ENCODE measurements around the gene SLC25A34. TPM values are rescaled to one million over a fixed set of nuclear protein-coding genes. Genes with fewer than 3 reads are reported as not detected.
A peak's percentile ranks its signal among the peaks of the same experiment; 100 is the strongest.

Gene SLC25A34
- total RNA-seq, 1 experiment from 2014 or later = 0.07 TPM

DNA sequence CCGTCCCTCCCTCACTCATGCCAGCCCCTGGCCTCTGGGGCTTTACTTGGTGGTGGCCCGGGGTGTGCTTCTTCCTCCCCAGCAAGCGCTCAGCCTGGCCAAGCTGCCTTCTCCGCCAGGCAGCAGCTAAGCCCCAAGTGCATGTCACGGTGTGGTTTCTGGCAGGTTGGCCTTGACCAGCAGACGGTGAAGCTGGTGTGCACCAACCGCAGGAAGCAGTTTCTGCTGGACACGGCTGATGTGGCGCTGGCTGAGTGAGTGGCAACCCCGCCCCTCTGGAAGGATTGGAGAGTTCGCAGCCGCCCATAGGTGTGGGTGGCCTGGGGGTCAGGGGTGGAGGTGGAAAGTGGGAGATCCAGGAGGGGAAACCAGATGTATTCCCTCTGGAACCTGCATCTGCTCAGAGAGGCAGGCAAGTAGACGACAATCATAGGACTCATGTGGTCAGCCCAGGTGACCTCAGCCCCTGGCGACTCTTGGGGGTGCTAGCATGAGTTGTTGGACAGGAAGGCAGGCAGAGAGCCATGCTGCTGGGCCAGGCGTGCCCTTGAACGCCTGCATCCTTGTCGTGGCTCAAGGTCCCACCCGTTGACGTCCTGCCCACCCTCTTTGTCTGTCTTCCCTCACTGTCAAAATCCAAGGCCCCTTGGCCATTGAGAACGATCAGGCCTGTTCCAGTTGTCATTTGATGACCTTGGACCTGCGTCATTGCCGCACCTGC is 7.0 kb upstream of the SLC25A34 start:
- in situ Hi-C loops (cut with HindIII; ENCODE audit: low pct_unique_long_range_greater_than_20kb, low sequenced_read_pairs) = no loop called here

DNA sequence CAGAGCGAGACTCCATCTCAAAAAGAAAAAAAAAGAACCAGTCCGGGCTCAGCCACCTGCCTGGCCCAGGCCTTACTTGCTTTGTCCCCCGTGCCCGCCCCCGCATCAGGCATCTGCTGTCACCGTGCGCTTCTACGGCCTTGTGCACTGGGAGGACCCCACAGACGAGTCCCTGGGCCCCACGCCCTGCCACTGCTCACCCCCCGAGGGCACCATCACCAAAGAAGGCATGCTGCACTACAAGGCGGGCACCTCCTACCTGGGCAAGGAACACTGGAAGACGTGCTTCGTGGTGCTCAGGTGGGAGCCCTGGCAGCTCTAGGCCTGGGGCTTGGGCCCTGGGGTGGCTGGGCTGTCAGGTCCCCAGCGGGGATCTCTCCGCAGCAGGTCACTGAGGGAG is 5.6 kb upstream of the SLC25A34 start:
- in situ Hi-C loops (cut with HindIII; ENCODE audit: low pct_unique_long_range_greater_than_20kb, low sequenced_read_pairs) = no loop called here
- DNase-seq (ENCODE audit: low read depth) = no peak

More for the DNA sequence above, 7.0 kb upstream of the SLC25A34 start:
- no peak for DNase-seq (ENCODE audit: low read depth)

GRCh38 chr1:15730936-15731335 is 5.1 kb upstream of the SLC25A34 start:
- in situ Hi-C loops (cut with HindIII; ENCODE audit: low pct_unique_long_range_greater_than_20kb, low sequenced_read_pairs) = no loop called here
- DNase-seq (ENCODE audit: low read depth) = no peak

- no peak for DNase-seq (ENCODE audit: low read depth)
- in situ Hi-C loops (cut with HindIII; ENCODE audit: low pct_unique_long_range_greater_than_20kb, low sequenced_read_pairs) = no loop called here
Measured at GRCh38 chr1:15731735-15732685, 4.0 kb upstream of the SLC25A34 start.

GRCh38 chr1:15732686-15733081 is 3.4 kb upstream of the SLC25A34 start:
- DNase-seq (ENCODE audit: low read depth) = no peak
- in situ Hi-C loops (cut with HindIII; ENCODE audit: low pct_unique_long_range_greater_than_20kb, low sequenced_read_pairs) = no loop called here

DNA sequence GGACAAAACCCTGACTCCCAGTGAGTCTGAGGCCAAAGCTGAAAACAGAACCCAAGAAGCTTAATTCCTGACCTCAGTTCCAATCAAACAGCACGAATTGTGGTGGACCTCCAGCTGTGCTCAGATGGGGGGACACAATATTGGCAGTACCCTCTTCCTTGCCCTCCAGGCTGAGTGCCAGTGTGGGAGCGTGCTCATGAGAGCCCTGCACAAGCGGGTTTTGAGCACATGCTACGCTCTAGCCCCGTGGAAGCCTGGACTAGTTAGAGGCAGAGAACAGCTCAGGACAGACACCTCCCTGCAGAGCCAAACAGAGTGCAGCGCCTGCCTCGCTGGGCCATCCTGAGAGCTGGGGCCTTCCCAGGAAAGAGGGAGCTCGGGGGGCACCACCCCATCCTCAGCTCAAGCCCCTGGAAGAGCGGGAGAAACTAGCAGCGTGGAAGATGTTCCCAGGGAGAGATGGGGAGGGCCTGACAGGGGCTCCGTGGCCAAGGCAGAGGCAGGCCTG is 2.8 kb upstream of the SLC25A34 start:
- no peak for DNase-seq (ENCODE audit: low read depth)
- in situ Hi-C loops (cut with HindIII; ENCODE audit: low pct_unique_long_range_greater_than_20kb, low sequenced_read_pairs) = no loop called here

DNA sequence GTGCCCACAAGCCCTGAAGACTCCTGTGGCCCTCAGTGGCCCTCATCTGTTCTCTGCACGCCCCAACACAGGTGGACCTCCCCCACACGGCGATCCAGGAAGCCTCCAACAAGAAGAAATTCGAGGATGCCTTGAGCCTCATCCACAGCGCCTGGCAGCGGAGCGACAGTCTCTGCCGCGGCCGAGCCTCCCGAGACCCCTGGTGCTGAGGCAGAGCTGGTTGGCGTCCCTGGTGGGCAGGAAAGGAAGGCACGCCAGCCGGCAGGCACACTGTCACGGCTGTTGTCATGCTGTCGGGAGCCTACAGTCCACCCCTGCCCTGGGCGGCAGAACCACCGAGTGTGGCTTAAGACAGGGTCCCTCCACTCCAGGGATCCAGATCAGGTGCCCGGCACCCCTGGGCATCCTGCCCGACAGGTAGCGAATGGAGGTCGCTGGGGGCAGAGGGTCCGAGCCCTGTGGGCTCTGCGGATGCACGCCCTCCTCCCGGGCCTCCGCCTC is 2.3 kb upstream of the SLC25A34 start:
- in situ Hi-C loops (cut with HindIII; ENCODE audit: low pct_unique_long_range_greater_than_20kb, low sequenced_read_pairs) = no loop called here
- DNase-seq (ENCODE audit: low read depth) = no peak

DNA sequence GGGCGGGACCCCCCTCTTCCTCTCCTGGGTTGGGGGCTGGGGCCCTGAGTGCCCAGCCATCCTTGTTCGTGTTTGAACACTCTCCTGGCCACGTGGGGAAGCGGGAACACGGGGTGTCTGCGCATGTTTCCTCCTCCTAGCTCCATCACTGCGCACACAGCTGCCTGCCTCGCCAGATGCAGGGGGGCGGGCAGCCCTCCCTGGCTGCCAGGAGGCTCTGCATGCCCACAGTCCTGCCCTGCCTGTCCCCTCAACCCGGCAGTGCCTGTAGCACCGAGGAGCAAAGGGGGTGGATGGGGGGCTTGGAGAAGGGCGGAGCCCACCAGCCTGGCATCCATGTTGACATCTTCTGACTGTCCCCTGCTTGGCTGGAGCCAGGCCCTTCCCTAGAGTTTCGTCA is 1.8 kb upstream of the SLC25A34 start:
- in situ Hi-C loops (cut with HindIII; ENCODE audit: low pct_unique_long_range_greater_than_20kb, low sequenced_read_pairs) = no loop called here
- no peak for DNase-seq (ENCODE audit: low read depth)

- no peak for DNase-seq (ENCODE audit: low read depth)
- in situ Hi-C loops (cut with HindIII; ENCODE audit: low pct_unique_long_range_greater_than_20kb, low sequenced_read_pairs) = no loop called here
Measured at GRCh38 chr1:15734901-15735300, 1.2 kb upstream of the SLC25A34 start.

- in situ Hi-C loops (cut with HindIII; ENCODE audit: low pct_unique_long_range_greater_than_20kb, low sequenced_read_pairs) = no loop called here
- DNase-seq (ENCODE audit: low read depth) = no peak
Measured at GRCh38 chr1:15735304-15736037, 587 bp upstream of the SLC25A34 start.

- in situ Hi-C loops (cut with HindIII; ENCODE audit: low pct_unique_long_range_greater_than_20kb, low sequenced_read_pairs) = no loop called here
- no peak for DNase-seq (ENCODE audit: low read depth)
Measured at GRCh38 chr1:15736892-15737261, 819 bp downstream of the SLC25A34 start.

- in situ Hi-C loops (cut with HindIII; ENCODE audit: low pct_unique_long_range_greater_than_20kb, low sequenced_read_pairs) = no loop called here
- no peak for DNase-seq (ENCODE audit: low read depth)
Measured at GRCh38 chr1:15737324-15738319, 1.6 kb downstream of the SLC25A34 start.

DNA sequence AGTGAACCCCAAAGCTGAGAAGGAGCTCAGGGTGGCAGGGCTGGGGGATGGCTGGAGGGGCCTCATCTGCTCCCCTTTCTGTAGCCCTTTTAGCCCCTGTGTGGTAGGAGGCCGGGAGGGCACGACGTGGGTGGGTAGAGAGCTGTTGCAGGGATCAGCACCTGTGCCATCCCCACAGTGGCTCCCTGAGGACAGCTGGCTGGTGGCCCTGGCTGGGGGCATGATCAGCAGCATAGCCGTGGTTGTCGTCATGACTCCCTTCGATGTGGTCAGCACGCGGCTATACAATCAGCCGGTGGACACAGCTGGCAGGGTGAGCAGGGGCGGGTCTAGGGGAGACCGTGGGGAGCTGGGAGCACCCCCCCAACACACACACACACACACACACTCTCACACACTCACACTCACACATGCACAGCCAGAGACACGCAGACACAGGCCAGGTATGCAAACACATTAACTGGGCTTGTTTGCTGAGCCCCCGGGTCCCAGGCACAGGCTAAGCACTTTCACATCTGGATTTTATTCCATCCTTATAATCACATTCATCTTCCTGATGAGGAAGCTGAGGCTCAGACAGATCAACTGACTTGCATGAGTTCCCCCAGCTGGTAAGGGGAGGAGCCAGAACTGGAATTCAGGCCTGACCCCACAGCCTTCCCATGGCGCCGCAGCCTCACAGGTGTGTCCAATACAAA is 2.5 kb downstream of the SLC25A34 start:
- in situ Hi-C loops (cut with HindIII; ENCODE audit: low pct_unique_long_range_greater_than_20kb, low sequenced_read_pairs) = no loop called here
- no peak for DNase-seq (ENCODE audit: low read depth)

- in situ Hi-C loops (cut with HindIII; ENCODE audit: low pct_unique_long_range_greater_than_20kb, low sequenced_read_pairs) = no loop called here
- DNase-seq (ENCODE audit: low read depth) = no peak
Measured at GRCh38 chr1:15739259-15739658, 3.2 kb downstream of the SLC25A34 start.

GRCh38 chr1:15739745-15740144 is 3.7 kb downstream of the SLC25A34 start:
- in situ Hi-C loops (cut with HindIII; ENCODE audit: low pct_unique_long_range_greater_than_20kb, low sequenced_read_pairs) = no loop called here
- DNase-seq (ENCODE audit: low read depth) = no peak

GRCh38 chr1:15740924-15741850 is 5.1 kb downstream of the SLC25A34 start:
- DNase-seq (ENCODE audit: low read depth) = peak; percentile 61
- in situ Hi-C loops (cut with HindIII; ENCODE audit: low pct_unique_long_range_greater_than_20kb, low sequenced_read_pairs) = no loop called here
